GM23338 (cell line): ENCODE measurements around the gene FZD4. TPM values are rescaled to one million over a fixed set of nuclear protein-coding genes. Genes with fewer than 3 reads are reported as not detected.
A peak's percentile ranks its signal among the peaks of the same experiment; 100 is the strongest.

Source experiments
- ATAC-seq: fragments of 200-7000 bp; cut with Tn5 transposase; 3 replicates; pipeline ENCODE4 v1.9.1; 2020
- DNase-seq: peaks from one replicate; pipeline ENCODE4 v3.0.0-alpha.2; 2015; ENCODE audit warnings: low spot score
- H2AFZ ChIP-seq: fragments of 200-600 bp; sonication (generic); 2 replicates; pipeline ENCODE4 v1.8.0; 2016; ENCODE audit warnings: antibody characterized with exemption, mild to moderate bottlenecking, moderate library complexity
- H3F3A ChIP-seq: fragments of 200-600 bp; sonication (generic); replicated peaks from 2 replicates; pipeline ENCODE4 v1.8.0; 2017; ENCODE audit warnings: antibody characterized with exemption, mixed run types, low read depth
- H3K27ac ChIP-seq: fragments of 200-600 bp; sonication (generic); 2 replicates; pipeline ENCODE4 v1.6.1; 2016; ENCODE audit warnings: low read depth
- H3K27me3 ChIP-seq: fragments of 200-600 bp; sonication (generic); 2 replicates; pipeline ENCODE4 v1.8.0; 2016; ENCODE audit warnings: mild to moderate bottlenecking, mixed run types, moderate library complexity; ENCODE audit not compliant: insufficient read depth
- H3K36me3 ChIP-seq: fragments of 200-600 bp; sonication (generic); 2 replicates; pipeline ENCODE4 v1.8.0; 2016; ENCODE audit warnings: mild to moderate bottlenecking; ENCODE audit not compliant: insufficient read depth
- H3K4me1 ChIP-seq: fragments of 200-600 bp; sonication (generic); 2 replicates; pipeline ENCODE4 v1.8.0; 2016; ENCODE audit warnings: mild to moderate bottlenecking, moderate library complexity; ENCODE audit not compliant: insufficient read depth
- H3K4me2 ChIP-seq: fragments of 200-600 bp; sonication (generic); 2 replicates; pipeline ENCODE4 v1.7.1; 2017; ENCODE audit warnings: mixed run types
- H3K4me3 ChIP-seq: fragments of 200-600 bp; sonication (generic); 2 replicates; pipeline ENCODE4 v1.6.1; 2016; ENCODE audit warnings: mixed run types
- H3K79me2 ChIP-seq: fragments of 200-600 bp; sonication (generic); replicated peaks from 2 replicates; pipeline ENCODE4 v1.8.0; 2017; ENCODE audit warnings: mild to moderate bottlenecking; ENCODE audit not compliant: insufficient read depth
- H3K9me2 ChIP-seq: fragments of 200-600 bp; sonication (generic); 2 replicates; pipeline ENCODE4 v1.8.0; 2017; ENCODE audit not compliant: insufficient read depth
- H4K20me1 ChIP-seq: fragments of 200-600 bp; sonication (generic); replicated peaks from 2 replicates; pipeline ENCODE4 v1.8.0; 2017; ENCODE audit warnings: mild to moderate bottlenecking; ENCODE audit not compliant: insufficient read depth
- H3K27ac Mint-ChIP-seq: 2 replicates; pipeline ENCODE4 v1.8.0; 2020; ENCODE audit warnings: inconsistent platforms, mild to moderate bottlenecking, moderate library complexity, mixed read lengths
- H3K27me3 Mint-ChIP-seq: 3 replicates; pipeline ENCODE4 v1.8.0; 2022; ENCODE audit warnings: low read depth, mild to moderate bottlenecking, moderate library complexity, mixed read lengths, inconsistent platforms; ENCODE audit not compliant: insufficient read depth, poor library complexity
- H3K36me3 Mint-ChIP-seq: 3 replicates; pipeline ENCODE4 v1.8.0; 2021; ENCODE audit warnings: low read depth, mild to moderate bottlenecking, inconsistent platforms, moderate library complexity, mixed read lengths
- H3K4me1 Mint-ChIP-seq: 3 replicates; pipeline ENCODE4 v1.8.0; 2020; ENCODE audit warnings: mild to moderate bottlenecking, inconsistent platforms, mixed read lengths
- H3K4me3 Mint-ChIP-seq: 3 replicates; pipeline ENCODE4 v1.8.0; 2021; ENCODE audit warnings: moderate library complexity, mild to moderate bottlenecking, inconsistent platforms, mixed read lengths
- H3K9me3 Mint-ChIP-seq: 3 replicates; pipeline ENCODE4 v1.8.0; 2020; ENCODE audit warnings: moderate library complexity, mild to moderate bottlenecking, inconsistent platforms, mixed read lengths
- CREB1 ChIP-seq: fragments of 250-450 bp; sonication (Bioruptor Pico); IDR thresholded peaks from 2 replicates; pipeline ENCODE4 v1.5.0; 2020; ENCODE audit warnings: low read depth, mild to moderate bottlenecking, moderate library complexity
- EZH2 ChIP-seq: fragments of 200-600 bp; sonication (generic); IDR thresholded peaks from one replicate; pipeline ENCODE4 v1.8.0; 2017; ENCODE audit warnings: antibody characterized with exemption, mild to moderate bottlenecking, low read depth; ENCODE audit not compliant: unreplicated experiment
- EZH2phosphoT487 ChIP-seq: fragments of 200-600 bp; sonication (generic); IDR thresholded peaks from one replicate; pipeline ENCODE4 v1.8.1; 2018; ENCODE audit warnings: antibody characterized with exemption; ENCODE audit not compliant: unreplicated experiment
- JUNB ChIP-seq: IDR thresholded peaks from one replicate; pipeline ENCODE4 v1.6.1; 2016; ENCODE audit warnings: antibody characterized with exemption; ENCODE audit not compliant: unreplicated experiment
- NANOG ChIP-seq: IDR thresholded peaks from 2 replicates; pipeline ENCODE4 v1.6.1; 2016; ENCODE audit warnings: antibody characterized with exemption, borderline replicate concordance
- POLR2AphosphoS5 ChIP-seq: IDR thresholded peaks from 2 replicates; pipeline ENCODE4 v1.6.1; 2016; ENCODE audit warnings: antibody characterized with exemption, low read depth
- STAT1 ChIP-seq: IDR thresholded peaks from one replicate; pipeline ENCODE4 v1.6.1; 2016; ENCODE audit warnings: antibody characterized with exemption; ENCODE audit not compliant: unreplicated experiment
- ZNF114 ChIP-seq: fragments of 250-450 bp; sonication (Bioruptor Pico); IDR thresholded peaks from 2 replicates; pipeline ENCODE4 v1.5.0; 2020; ENCODE audit warnings: mild to moderate bottlenecking, moderate library complexity
- ZNF331 ChIP-seq: fragments of 250-450 bp; sonication (Bioruptor Pico); IDR thresholded peaks from 2 replicates; pipeline ENCODE4 v1.5.0; 2020; ENCODE audit warnings: low read depth, mild to moderate bottlenecking, moderate library complexity
- polyA plus RNA-seq: library from polyadenylated mRNA; unstranded; fragments of >200 nt; fragmentation: Nextera tagmentation; extraction: Ambion mirVana; gene quantifications from 2 replicates; pipeline ENCODE4 v1.2.1, GENCODE V29; 2016
- total RNA-seq: library from RNA; depleted of rRNA; stranded (reverse); fragments of >200 nt; shearing (Covaris generic); gene quantifications from 2 replicates; pipeline ENCODE4 v1.2.3, GENCODE V29; 2014
- TF ChIP-seq, protein P1 (sequence below), 2 experiments: fragments of 200-600 bp in 1 of 2; sonication (generic) in 1 of 2; conservative IDR thresholded peaks; 2 replicates each; pipeline versions ENCODE4 v1.5.1 to v1.6.1; 2016 to 2017; ENCODE audit warnings: antibody characterized with exemption in 2 of 2, low read depth in 2 of 2, mild to moderate bottlenecking in 2 of 2, moderate library complexity in 1 of 2
- TF ChIP-seq, protein P2 (sequence below): fragments of 250-450 bp; sonication (Bioruptor Pico); IDR thresholded peaks from 2 replicates; pipeline ENCODE4 v1.5.0; 2020; ENCODE audit warnings: mild to moderate bottlenecking, moderate library complexity
- TF ChIP-seq, protein P3 (sequence below): IDR thresholded peaks from 2 replicates; pipeline ENCODE4 v1.6.1; 2016; ENCODE audit warnings: antibody characterized with exemption
- TF ChIP-seq, protein P4 (sequence below): IDR thresholded peaks from one replicate; pipeline ENCODE4 v1.6.1; 2018; ENCODE audit warnings: antibody characterized with exemption; ENCODE audit not compliant: unreplicated experiment

Gene FZD4
- total and polyA plus RNA-seq, 2 experiments from 2014 or later, result 1.4 to 8.9 TPM

DNA sequence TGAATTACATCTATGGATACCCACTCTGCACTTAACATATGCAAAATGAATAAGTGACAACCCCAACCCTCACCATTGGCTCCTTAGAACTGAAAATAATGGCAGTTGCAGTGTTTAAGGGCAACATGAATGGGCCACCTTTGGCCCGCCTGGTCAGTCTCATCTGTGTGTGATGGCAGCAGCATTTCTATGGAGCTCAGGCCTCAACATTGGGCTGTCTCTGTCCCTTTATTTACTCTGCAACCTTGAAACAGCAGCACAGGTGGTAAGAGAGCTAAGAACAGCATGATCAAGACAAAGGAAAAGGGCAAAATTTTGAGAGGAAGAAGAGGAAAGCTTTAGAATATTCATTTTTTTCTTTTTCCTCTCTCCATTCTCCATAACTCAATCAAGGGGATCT, 44.2 kb upstream of the FZD4 start:
- no peaks in the 10 kb centered on the region for H3F3A ChIP-seq
- no peaks in the 10 kb centered on the region for H4K20me1 ChIP-seq
- no peak overlapping the region for H3K4me3 ChIP-seq
- no peak overlapping the region for H3K4me2 ChIP-seq
- Mint-ChIP-seq H3K4me1 (peaks cover 19% of the 10 kb centered on the region), H3K27me3 (no peaks in the 10 kb centered on the region), H3K4me3 (no peak overlapping the region), H3K36me3 (no peaks in the 10 kb centered on the region), H3K27ac (no peak overlapping the region), H3K9me3 (no peaks in the 10 kb centered on the region)
- peaks cover 4% of the 10 kb centered on the region; the same call in 1 of the 2 replicates for H3K4me1 ChIP-seq
- 0 out of 2 replicates have a peak, but pooled peaks cover 3% of the 10 kb centered on the region for H3K9me2 ChIP-seq
- peak overlapping the region; percentile 72 for H2AFZ ChIP-seq
- H3K36me3 ChIP-seq, result no peaks in the 10 kb centered on the region
- no peak for TF ChIP-seq ZNF331 (CRISPR knock-in tag)
- TF ChIP-seq NANOG, result no peak
- TF ChIP-seq CREB1 (CRISPR knock-in tag), result no peak
- TF ChIP-seq EZH2, result no peak
- no peak for TF ChIP-seq EZH2phosphoT487
- TF ChIP-seq, protein P1, sequence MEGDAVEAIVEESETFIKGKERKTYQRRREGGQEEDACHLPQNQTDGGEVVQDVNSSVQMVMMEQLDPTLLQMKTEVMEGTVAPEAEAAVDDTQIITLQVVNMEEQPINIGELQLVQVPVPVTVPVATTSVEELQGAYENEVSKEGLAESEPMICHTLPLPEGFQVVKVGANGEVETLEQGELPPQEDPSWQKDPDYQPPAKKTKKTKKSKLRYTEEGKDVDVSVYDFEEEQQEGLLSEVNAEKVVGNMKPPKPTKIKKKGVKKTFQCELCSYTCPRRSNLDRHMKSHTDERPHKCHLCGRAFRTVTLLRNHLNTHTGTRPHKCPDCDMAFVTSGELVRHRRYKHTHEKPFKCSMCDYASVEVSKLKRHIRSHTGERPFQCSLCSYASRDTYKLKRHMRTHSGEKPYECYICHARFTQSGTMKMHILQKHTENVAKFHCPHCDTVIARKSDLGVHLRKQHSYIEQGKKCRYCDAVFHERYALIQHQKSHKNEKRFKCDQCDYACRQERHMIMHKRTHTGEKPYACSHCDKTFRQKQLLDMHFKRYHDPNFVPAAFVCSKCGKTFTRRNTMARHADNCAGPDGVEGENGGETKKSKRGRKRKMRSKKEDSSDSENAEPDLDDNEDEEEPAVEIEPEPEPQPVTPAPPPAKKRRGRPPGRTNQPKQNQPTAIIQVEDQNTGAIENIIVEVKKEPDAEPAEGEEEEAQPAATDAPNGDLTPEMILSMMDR (conservative IDR thresholded peaks at IDR 0.05; ENCODE audit: low read depth in 2 of 2), result no peak
- TF ChIP-seq STAT1, result no peak
- TF ChIP-seq, protein P2, sequence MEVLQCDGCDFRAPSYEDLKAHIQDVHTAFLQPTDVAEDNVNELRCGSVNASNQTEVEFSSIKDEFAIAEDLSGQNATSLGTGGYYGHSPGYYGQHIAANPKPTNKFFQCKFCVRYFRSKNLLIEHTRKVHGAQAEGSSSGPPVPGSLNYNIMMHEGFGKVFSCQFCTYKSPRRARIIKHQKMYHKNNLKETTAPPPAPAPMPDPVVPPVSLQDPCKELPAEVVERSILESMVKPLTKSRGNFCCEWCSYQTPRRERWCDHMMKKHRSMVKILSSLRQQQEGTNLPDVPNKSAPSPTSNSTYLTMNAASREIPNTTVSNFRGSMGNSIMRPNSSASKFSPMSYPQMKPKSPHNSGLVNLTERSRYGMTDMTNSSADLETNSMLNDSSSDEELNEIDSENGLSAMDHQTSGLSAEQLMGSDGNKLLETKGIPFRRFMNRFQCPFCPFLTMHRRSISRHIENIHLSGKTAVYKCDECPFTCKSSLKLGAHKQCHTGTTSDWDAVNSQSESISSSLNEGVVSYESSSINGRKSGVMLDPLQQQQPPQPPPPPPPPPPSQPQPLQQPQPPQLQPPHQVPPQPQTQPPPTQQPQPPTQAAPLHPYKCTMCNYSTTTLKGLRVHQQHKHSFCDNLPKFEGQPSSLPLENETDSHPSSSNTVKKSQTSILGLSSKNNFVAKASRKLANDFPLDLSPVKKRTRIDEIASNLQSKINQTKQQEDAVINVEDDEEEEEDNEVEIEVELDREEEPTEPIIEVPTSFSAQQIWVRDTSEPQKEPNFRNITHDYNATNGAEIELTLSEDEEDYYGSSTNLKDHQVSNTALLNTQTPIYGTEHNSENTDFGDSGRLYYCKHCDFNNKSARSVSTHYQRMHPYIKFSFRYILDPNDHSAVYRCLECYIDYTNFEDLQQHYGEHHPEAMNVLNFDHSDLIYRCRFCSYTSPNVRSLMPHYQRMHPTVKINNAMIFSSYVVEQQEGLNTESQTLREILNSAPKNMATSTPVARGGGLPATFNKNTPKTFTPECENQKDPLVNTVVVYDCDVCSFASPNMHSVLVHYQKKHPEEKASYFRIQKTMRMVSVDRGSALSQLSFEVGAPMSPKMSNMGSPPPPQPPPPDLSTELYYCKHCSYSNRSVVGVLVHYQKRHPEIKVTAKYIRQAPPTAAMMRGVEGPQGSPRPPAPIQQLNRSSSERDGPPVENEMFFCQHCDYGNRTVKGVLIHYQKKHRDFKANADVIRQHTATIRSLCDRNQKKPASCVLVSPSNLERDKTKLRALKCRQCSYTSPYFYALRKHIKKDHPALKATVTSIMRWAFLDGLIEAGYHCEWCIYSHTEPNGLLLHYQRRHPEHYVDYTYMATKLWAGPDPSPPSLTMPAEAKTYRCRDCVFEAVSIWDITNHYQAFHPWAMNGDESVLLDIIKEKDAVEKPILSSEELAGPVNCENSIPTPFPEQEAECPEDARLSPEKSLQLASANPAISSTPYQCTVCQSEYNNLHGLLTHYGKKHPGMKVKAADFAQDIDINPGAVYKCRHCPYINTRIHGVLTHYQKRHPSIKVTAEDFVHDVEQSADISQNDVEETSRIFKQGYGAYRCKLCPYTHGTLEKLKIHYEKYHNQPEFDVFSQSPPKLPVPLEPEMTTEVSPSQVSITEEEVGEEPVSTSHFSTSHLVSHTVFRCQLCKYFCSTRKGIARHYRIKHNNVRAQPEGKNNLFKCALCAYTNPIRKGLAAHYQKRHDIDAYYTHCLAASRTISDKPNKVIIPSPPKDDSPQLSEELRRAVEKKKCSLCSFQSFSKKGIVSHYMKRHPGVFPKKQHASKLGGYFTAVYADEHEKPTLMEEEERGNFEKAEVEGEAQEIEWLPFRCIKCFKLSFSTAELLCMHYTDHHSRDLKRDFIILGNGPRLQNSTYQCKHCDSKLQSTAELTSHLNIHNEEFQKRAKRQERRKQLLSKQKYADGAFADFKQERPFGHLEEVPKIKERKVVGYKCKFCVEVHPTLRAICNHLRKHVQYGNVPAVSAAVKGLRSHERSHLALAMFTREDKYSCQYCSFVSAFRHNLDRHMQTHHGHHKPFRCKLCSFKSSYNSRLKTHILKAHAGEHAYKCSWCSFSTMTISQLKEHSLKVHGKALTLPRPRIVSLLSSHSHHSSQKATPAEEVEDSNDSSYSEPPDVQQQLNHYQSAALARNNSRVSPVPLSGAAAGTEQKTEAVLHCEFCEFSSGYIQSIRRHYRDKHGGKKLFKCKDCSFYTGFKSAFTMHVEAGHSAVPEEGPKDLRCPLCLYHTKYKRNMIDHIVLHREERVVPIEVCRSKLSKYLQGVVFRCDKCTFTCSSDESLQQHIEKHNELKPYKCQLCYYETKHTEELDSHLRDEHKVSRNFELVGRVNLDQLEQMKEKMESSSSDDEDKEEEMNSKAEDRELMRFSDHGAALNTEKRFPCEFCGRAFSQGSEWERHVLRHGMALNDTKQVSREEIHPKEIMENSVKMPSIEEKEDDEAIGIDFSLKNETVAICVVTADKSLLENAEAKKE, result no peak
- TF ChIP-seq JUNB, result no peak
- TF ChIP-seq, protein P3, sequence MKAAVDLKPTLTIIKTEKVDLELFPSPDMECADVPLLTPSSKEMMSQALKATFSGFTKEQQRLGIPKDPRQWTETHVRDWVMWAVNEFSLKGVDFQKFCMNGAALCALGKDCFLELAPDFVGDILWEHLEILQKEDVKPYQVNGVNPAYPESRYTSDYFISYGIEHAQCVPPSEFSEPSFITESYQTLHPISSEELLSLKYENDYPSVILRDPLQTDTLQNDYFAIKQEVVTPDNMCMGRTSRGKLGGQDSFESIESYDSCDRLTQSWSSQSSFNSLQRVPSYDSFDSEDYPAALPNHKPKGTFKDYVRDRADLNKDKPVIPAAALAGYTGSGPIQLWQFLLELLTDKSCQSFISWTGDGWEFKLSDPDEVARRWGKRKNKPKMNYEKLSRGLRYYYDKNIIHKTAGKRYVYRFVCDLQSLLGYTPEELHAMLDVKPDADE, result no peak
- TF ChIP-seq ZNF114, result no peak
- TF ChIP-seq POLR2AphosphoS5, result no peak
- TF ChIP-seq, protein P4, sequence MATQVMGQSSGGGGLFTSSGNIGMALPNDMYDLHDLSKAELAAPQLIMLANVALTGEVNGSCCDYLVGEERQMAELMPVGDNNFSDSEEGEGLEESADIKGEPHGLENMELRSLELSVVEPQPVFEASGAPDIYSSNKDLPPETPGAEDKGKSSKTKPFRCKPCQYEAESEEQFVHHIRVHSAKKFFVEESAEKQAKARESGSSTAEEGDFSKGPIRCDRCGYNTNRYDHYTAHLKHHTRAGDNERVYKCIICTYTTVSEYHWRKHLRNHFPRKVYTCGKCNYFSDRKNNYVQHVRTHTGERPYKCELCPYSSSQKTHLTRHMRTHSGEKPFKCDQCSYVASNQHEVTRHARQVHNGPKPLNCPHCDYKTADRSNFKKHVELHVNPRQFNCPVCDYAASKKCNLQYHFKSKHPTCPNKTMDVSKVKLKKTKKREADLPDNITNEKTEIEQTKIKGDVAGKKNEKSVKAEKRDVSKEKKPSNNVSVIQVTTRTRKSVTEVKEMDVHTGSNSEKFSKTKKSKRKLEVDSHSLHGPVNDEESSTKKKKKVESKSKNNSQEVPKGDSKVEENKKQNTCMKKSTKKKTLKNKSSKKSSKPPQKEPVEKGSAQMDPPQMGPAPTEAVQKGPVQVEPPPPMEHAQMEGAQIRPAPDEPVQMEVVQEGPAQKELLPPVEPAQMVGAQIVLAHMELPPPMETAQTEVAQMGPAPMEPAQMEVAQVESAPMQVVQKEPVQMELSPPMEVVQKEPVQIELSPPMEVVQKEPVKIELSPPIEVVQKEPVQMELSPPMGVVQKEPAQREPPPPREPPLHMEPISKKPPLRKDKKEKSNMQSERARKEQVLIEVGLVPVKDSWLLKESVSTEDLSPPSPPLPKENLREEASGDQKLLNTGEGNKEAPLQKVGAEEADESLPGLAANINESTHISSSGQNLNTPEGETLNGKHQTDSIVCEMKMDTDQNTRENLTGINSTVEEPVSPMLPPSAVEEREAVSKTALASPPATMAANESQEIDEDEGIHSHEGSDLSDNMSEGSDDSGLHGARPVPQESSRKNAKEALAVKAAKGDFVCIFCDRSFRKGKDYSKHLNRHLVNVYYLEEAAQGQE, result no peak
- DNase-seq (no peak), ATAC-seq (no peak)
- no peaks in the 10 kb centered on the region for H3K79me2 ChIP-seq
- H3K27me3 ChIP-seq, result no peaks in the 10 kb centered on the region
- H3K27ac ChIP-seq, result no peak overlapping the region
